SK-N-SH (cell line): ENCODE data around the gene RDH12. TPM values are rescaled to one million over a fixed set of nuclear protein-coding genes. Genes with fewer than 3 reads are reported as not detected.

ENCODE experiments used
- CTCF ChIA-PET: fragments of 300-600, 350-600 bp; formaldehyde crosslinking; extraction: SDS; loops from one replicate; lab custom pipeline; 2021; lab: Yijun Ruan, JAX
- POLR2A ChIA-PET: fragments of 350-600 bp; sonication (Branson Sonifier 250); formaldehyde crosslinking; extraction: SDS; loops from one replicate; lab custom pipeline; 2020; ENCODE audit warnings: antibody characterized with exemption, inconsistent platforms; lab: Yijun Ruan, JAX
- DNase-seq: peaks from one replicate; pipeline ENCODE4 v3.0.0; 2012
- H2AFZ ChIP-seq: fragments of 200-600 bp; sonication (generic); 2 replicates; pipeline ENCODE4 v1.8.1; 2016; ENCODE audit warnings: antibody characterized with exemption, mild to moderate bottlenecking, low read depth
- H3F3A ChIP-seq: fragments of 200-600 bp; sonication (generic); replicated peaks from 2 replicates; pipeline ENCODE3; 2016; ENCODE audit warnings: antibody characterized with exemption, mild to moderate bottlenecking; ENCODE audit not compliant: insufficient read depth
- H3K27ac ChIP-seq, 2 experiments: fragments of 200-500 bp in 1 of 2; fragments of 200-600 bp in 1 of 2; sonication (Bioruptor generic) in 1 of 2; sonication (generic), shearing (Covaris generic) in 1 of 2; 2 replicates each; pipeline versions ENCODE4 v1.5.1 to v1.6.1; 2014 to 2016; ENCODE audit warnings: low read depth in 2 of 2, inconsistent platforms in 1 of 2, low read length in 1 of 2, mild to moderate bottlenecking in 1 of 2, mixed read lengths in 1 of 2
- H3K27me3 ChIP-seq: fragments of 200-600 bp; sonication (generic), shearing (Covaris generic); 2 replicates; pipeline ENCODE4 v1.6.1; 2016; ENCODE audit warnings: mixed run types; ENCODE audit not compliant: insufficient read depth
- H3K36me3 ChIP-seq, 2 experiments: fragments of 200-500 bp in 1 of 2; fragments of 200-600 bp in 1 of 2; sonication (Bioruptor generic) in 1 of 2; sonication (generic) in 1 of 2; replicated peaks in 1 of 2; 2 replicates each; pipeline versions ENCODE3 to v1.5.1; 2014 to 2016; ENCODE audit warnings: low read length in 1 of 2, mild to moderate bottlenecking in 1 of 2; ENCODE audit not compliant: insufficient read depth in 2 of 2, control insufficient read depth in 1 of 2
- H3K4me1 ChIP-seq, 2 experiments: fragments of 200-500 bp in 1 of 2; fragments of 200-600 bp in 1 of 2; sonication (Bioruptor generic) in 1 of 2; sonication (generic), shearing (Covaris generic) in 1 of 2; 2 replicates each; pipeline versions ENCODE4 v1.5.1 to v1.6.1; 2014 to 2016; ENCODE audit warnings: low read depth in 1 of 2, low read length in 1 of 2, mixed run types in 1 of 2; ENCODE audit not compliant: insufficient read depth in 2 of 2, control insufficient read depth in 1 of 2
- H3K4me2 ChIP-seq: fragments of 200-600 bp; sonication (generic), shearing (Covaris generic); 2 replicates; pipeline ENCODE4 v1.6.1; 2017; ENCODE audit warnings: mixed run types
- H3K4me3 ChIP-seq, 2 experiments: fragments of 200-500 bp in 1 of 2; fragments of 200-600 bp in 1 of 2; sonication (Bioruptor generic) in 1 of 2; sonication (generic), shearing (Covaris generic) in 1 of 2; 2 replicates each; pipeline versions ENCODE4 v1.5.1 to v1.8.1; 2014 to 2016; ENCODE audit warnings: low read depth in 2 of 2, inconsistent platforms in 1 of 2, low read length in 1 of 2, mild to moderate bottlenecking in 1 of 2, mixed read lengths in 1 of 2, moderate library complexity in 1 of 2
- H3K79me2 ChIP-seq: fragments of 200-600 bp; sonication (generic); 2 replicates; pipeline ENCODE4 v1.8.1; 2017; ENCODE audit warnings: mild to moderate bottlenecking; ENCODE audit not compliant: insufficient read depth
- H3K9ac ChIP-seq: fragments of 200-600 bp; sonication (generic); 2 replicates; pipeline ENCODE4 v1.6.1; 2017; ENCODE audit warnings: mixed run types
- H3K9me2 ChIP-seq: fragments of 200-600 bp; sonication (generic); 2 replicates; pipeline ENCODE4 v1.6.1; 2017; ENCODE audit warnings: mixed run types
- H3K9me3 ChIP-seq: fragments of 200-600 bp; sonication (generic); 2 replicates; pipeline ENCODE4 v1.6.1; 2017; ENCODE audit warnings: mixed run types, mild to moderate bottlenecking, moderate library complexity
- H4K20me1 ChIP-seq: fragments of 200-600 bp; sonication (generic); 2 replicates; pipeline ENCODE4 v1.6.1; 2017; ENCODE audit warnings: mild to moderate bottlenecking, mixed run types; ENCODE audit not compliant: insufficient read depth
- CHD2 ChIP-seq: fragments of 150-350 bp; IDR thresholded peaks from 2 replicates; pipeline ENCODE4 v1.6.1; 2018; ENCODE audit warnings: low read length; ENCODE audit not compliant: partially characterized antibody
- ELF1 ChIP-seq: IDR thresholded peaks from 2 replicates; pipeline ENCODE4 v1.4.0; 2012
- EP300 ChIP-seq, 2 experiments: IDR thresholded peaks; 2 replicates each; pipeline versions ENCODE4 v1.4.0 to v1.6.1; 2012; ENCODE audit warnings: borderline replicate concordance in 1 of 2, low read depth in 1 of 2, low read length in 1 of 2
- EZH2phosphoT487 ChIP-seq: fragments of 200-600 bp; sonication (generic); IDR thresholded peaks from 2 replicates; pipeline ENCODE4 v1.6.1; 2017; ENCODE audit warnings: low read depth, mixed run types, mild to moderate bottlenecking, antibody characterized with exemption, moderate library complexity, borderline replicate concordance
- FOXJ3 ChIP-seq: sonication (generic); formaldehyde crosslinking; IDR thresholded peaks from 2 replicates; pipeline ENCODE4 v1.5.1; 2020; ENCODE audit warnings: mild to moderate bottlenecking, missing genetic modification reagents
- FOXM1 ChIP-seq: IDR thresholded peaks from 2 replicates; pipeline ENCODE4 v1.4.0; 2012; ENCODE audit warnings: low read depth, mild to moderate bottlenecking
- JUND ChIP-seq: IDR thresholded peaks from 2 replicates; pipeline ENCODE4 v1.4.0; 2012
- MEF2A ChIP-seq: IDR thresholded peaks from 2 replicates; pipeline ENCODE4 v1.4.0; 2012; ENCODE audit warnings: low read depth, borderline replicate concordance
- MXI1 ChIP-seq: IDR thresholded peaks from 2 replicates; pipeline ENCODE4 v1.6.1; 2012; ENCODE audit warnings: mild to moderate bottlenecking, low read depth, low read length, improper control_type of control experiment
- NRF1 ChIP-seq: IDR thresholded peaks from 2 replicates; pipeline ENCODE4 v1.6.1; 2012; ENCODE audit warnings: low read depth, mild to moderate bottlenecking, low read length
- POLR2AphosphoS5 ChIP-seq: IDR thresholded peaks from 2 replicates; pipeline ENCODE4 v1.6.1; 2012; ENCODE audit warnings: low read depth, low read length
- RAD21 ChIP-seq: IDR thresholded peaks from 2 replicates; pipeline ENCODE4 v1.6.1; 2012; ENCODE audit warnings: mild to moderate bottlenecking, low read length
- SIN3A ChIP-seq: IDR thresholded peaks from 2 replicates; pipeline ENCODE4 v1.6.1; 2012; ENCODE audit warnings: low read depth, mild to moderate bottlenecking, low read length, moderate library complexity, borderline replicate concordance
- TCF12 ChIP-seq: IDR thresholded peaks from 2 replicates; pipeline ENCODE4 v1.4.0; 2012
- TEAD4 ChIP-seq: IDR thresholded peaks from 2 replicates; pipeline ENCODE4 v1.4.0; 2012; ENCODE audit warnings: mild to moderate bottlenecking, borderline replicate concordance; ENCODE audit not compliant: insufficient read depth
- USF1 ChIP-seq: IDR thresholded peaks from 2 replicates; pipeline ENCODE4 v1.4.0; 2012; ENCODE audit warnings: low read depth, borderline replicate concordance
- WGBS: methylation state at CpG from one replicate; pipeline ENCODE4 v1.1.6; 2017; ENCODE audit warnings: low lambda C conversion rate; 5-methylcytosine and 5-hydroxymethylcytosine counted together
- polyA plus RNA-seq, 3 experiments: library from polyadenylated mRNA; depleted of rRNA; stranded (reverse); fragments of >200 nt; gene quantifications; 2 replicates each; pipeline ENCODE4 v1.2.3, GENCODE V29; 2012

Gene RDH12
- polyA plus RNA-seq, 1 of the 3 experiments (the other 2 are of a cell fraction), result not detected

- Histone ChIP-seq H3K9ac (no peak overlapping the region), H3K4me2 (no peak overlapping the region), H2AFZ (no peak overlapping the region), H3K4me3 (no peak overlapping the region), H3F3A (no peaks in the 10 kb centered on the region), H3K36me3 (peaks cover 12 to 13% of the 10 kb centered on the region in 2 experiments), H3K9me2 (no peaks in the 10 kb centered on the region), H3K27me3 (no peaks in the 10 kb centered on the region), H4K20me1 (no peaks in the 10 kb centered on the region), H3K27ac (no peak overlapping the region), H3K9me3 (no peaks in the 10 kb centered on the region), H3K79me2 (no peaks in the 10 kb centered on the region), H3K4me1 (no peaks in the 10 kb centered on the region; a peak in 2 of 4 replicates)
- POLR2A ChIA-PET, result no interaction called here
- DNase-seq, result no peak
- TF ChIP-seq TEAD4, result no peak
- no peak for TF ChIP-seq USF1
- TF ChIP-seq FOXJ3 (CRISPR knock-in tag), result no peak
- no peak for TF ChIP-seq RAD21
- TF ChIP-seq MXI1, result no peak
- TF ChIP-seq FOXM1, result no peak
- TF ChIP-seq CHD2, result no peak
- TF ChIP-seq EZH2phosphoT487, result no peak
- no peak for TF ChIP-seq TCF12
- no peak for TF ChIP-seq EP300 (IDR thresholded peaks at IDR 0.05; ENCODE audit: borderline replicate concordance in 1 of 2, low read depth in 1 of 2, low read length in 1 of 2)
- no peak for TF ChIP-seq POLR2AphosphoS5
- TF ChIP-seq SIN3A, result no peak
- TF ChIP-seq NRF1, result no peak
- TF ChIP-seq ELF1, result no peak
- 36% methylated on average over 2 of the region's 2 CpGs for WGBS
- CTCF ChIA-PET, result interaction anchor here (1.7 kb wide), 1 partner anchor 40 kb away, joined by 5 read pairs; no protein-coding TSS in a partner anchor
These were observed 42.4 kb downstream of the RDH12 start for GRCh38 chr14:67744046-67744445.

GRCh38 chr14:67746927-67747326, 45.2 kb downstream of the RDH12 start:
- Histone ChIP-seq H4K20me1 (no peaks in the 10 kb centered on the region), H3K4me1 (peaks cover 0 to 4% of the 10 kb centered on the region in 2 experiments; a peak in 1 of 4 replicates), H3K4me3 (no peak overlapping the region), H3K27ac (no peak overlapping the region), H3K4me2 (no peak overlapping the region), H3K9me2 (no peaks in the 10 kb centered on the region), H2AFZ (no peak overlapping the region), H3K9me3 (no peaks in the 10 kb centered on the region), H3F3A (no peaks in the 10 kb centered on the region), H3K9ac (no peak overlapping the region), H3K27me3 (no peaks in the 10 kb centered on the region), H3K79me2 (no peaks in the 10 kb centered on the region), H3K36me3 (peaks cover 22 to 33% of the 10 kb centered on the region in 2 experiments)
- DNase-seq, result no peak
- CTCF ChIA-PET, result interaction anchor here (0.5 kb wide), 1 partner anchor 15 kb away, joined by 3 read pairs; no protein-coding TSS in a partner anchor
- WGBS, result 100% methylated on average over 1 of the region's 1 CpG
- POLR2A ChIA-PET, result no interaction called here
- TF ChIP-seq FOXJ3 (CRISPR knock-in tag) (no peak), CHD2 (no peak), MEF2A (no peak), TEAD4 (no peak), TCF12 (no peak), SIN3A (no peak), JUND (no peak)
